OCI-LY1 (cell line): ENCODE measurements around the gene LTBP4.

ENCODE experiments used
- EZH2 ChIP-seq: fragments of 200-600 bp; sonication (generic), shearing (Covaris generic); IDR thresholded peaks from 2 replicates; pipeline ENCODE4 v1.8.0; 2017; ENCODE audit warnings: borderline replicate concordance, mixed run types, mild to moderate bottlenecking, antibody characterized with exemption, low read length, moderate library complexity, mixed read lengths
- TF ChIP-seq, protein P1 (sequence below): fragments of 200-600 bp; sonication (generic), shearing (Covaris generic); IDR thresholded peaks from 2 replicates; pipeline ENCODE4 v1.5.1; 2017; ENCODE audit warnings: mild to moderate bottlenecking, antibody characterized with exemption, low read length, moderate library complexity, mixed read lengths

DNA sequence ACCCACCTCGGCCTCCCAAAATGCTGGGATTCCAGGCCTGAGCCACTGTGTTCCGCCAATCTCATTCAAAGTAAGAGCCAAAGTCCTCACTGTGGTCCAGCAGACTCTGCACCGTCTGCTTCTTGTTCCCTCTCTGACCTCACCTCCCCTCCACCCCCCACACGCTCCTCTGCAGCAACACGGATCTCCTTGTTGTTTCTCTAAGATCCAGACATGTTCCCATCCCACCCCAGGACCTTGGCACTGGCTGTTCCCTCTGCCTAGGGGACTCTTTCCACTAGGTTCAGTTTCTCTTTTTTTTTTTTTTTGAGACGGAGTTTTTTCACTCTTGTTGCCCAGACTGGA lies 38.4 kb downstream of the LTBP4 start:
- TF ChIP-seq, protein P1, sequence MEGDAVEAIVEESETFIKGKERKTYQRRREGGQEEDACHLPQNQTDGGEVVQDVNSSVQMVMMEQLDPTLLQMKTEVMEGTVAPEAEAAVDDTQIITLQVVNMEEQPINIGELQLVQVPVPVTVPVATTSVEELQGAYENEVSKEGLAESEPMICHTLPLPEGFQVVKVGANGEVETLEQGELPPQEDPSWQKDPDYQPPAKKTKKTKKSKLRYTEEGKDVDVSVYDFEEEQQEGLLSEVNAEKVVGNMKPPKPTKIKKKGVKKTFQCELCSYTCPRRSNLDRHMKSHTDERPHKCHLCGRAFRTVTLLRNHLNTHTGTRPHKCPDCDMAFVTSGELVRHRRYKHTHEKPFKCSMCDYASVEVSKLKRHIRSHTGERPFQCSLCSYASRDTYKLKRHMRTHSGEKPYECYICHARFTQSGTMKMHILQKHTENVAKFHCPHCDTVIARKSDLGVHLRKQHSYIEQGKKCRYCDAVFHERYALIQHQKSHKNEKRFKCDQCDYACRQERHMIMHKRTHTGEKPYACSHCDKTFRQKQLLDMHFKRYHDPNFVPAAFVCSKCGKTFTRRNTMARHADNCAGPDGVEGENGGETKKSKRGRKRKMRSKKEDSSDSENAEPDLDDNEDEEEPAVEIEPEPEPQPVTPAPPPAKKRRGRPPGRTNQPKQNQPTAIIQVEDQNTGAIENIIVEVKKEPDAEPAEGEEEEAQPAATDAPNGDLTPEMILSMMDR = no peak
- TF ChIP-seq EZH2 = no peak
